Left kidney (tissue), 2 donors: ENCODE measurements around the gene BHMT. TPM values are rescaled to one million over a fixed set of nuclear protein-coding genes. Genes with fewer than 3 reads are reported as not detected.
"Not testable (repeated sequence)": the region's sequence is repeated elsewhere in the genome, so short reads cannot be mapped to it uniquely, and the experiment has no call there.

Experiments
- DNase-seq: peaks from one replicate; pipeline ENCODE4 v3.0.0-alpha.2; 2013
- polyA plus RNA-seq: library from polyadenylated mRNA; unstranded; fragments of 120-200 nt; gene quantifications from one replicate; pipeline ENCODE4 v1.2.1, GENCODE V29; 2013; ENCODE audit not compliant: insufficient read length

The BHMT gene
- polyA plus RNA-seq, 1 donor = 348 TPM

GRCh38 chr5:79109527-79110492 is 1.8 kb upstream of the BHMT start:
- DNase-seq = no peak

DNA sequence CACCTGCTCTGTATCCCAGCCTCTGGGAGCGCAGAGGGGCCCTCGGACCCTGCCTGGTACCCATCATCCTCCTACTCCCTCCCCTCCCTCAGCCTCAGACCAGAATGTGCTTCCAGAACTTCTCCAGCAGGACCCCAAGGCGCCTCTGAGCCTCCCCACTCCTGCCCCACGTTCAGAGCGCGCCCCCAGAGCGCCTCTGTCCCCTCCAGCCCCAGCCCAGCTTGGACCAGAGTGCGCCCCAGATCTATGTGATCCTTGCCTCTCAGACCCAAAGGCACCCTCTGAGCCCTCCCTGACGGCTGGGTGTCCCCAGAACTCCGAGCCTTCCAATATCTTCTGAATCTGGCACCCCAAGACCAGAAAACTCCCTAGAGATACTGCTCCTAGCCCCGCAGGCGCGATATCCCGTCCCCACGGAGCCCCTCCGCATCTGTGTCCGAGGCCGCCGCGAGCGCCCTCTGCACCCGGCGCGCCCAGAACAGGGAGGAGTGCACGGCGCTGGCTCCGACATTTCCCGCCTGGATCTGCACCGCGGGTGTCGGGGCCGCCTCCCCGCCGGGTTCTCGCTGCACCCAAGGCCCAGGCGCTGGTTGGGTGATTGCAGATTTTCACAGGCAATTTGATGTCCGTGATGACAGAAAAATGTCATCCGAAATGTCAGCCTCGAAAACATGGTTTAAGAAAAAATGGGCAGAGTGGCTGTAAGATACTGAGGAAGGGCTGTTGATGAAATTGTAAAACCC is 522 bp downstream of the BHMT start:
- DNase-seq = no peak

- no peak for DNase-seq
Measured at GRCh38 chr5:79112703-79113058, 1.1 kb downstream of the BHMT start.

DNA sequence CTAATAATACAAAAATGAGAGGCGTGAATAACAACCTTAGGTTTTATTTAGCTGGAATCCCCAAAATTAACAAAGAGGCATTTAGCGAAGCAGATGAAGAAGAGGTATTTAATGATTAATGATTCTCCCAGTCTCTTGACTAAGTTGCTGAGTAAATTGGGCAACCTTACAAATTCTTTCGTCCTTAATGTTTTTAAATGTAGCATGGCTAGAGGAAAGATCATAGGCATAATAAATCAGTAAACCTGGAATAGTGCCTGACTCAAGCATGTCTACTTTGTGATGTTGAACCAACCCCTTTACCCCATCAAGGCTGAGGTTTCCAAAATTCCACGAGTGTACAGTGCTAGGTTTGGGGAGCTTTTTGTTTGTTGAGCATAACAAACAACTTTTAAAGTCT is 7.9 kb downstream of the BHMT start:
- DNase-seq = no peak

GRCh38 chr5:79120221-79120620 is 8.6 kb downstream of the BHMT start:
- DNase-seq = no peak

- no peak for DNase-seq
Measured at GRCh38 chr5:79122973-79123372, 11.4 kb downstream of the BHMT start.

DNA sequence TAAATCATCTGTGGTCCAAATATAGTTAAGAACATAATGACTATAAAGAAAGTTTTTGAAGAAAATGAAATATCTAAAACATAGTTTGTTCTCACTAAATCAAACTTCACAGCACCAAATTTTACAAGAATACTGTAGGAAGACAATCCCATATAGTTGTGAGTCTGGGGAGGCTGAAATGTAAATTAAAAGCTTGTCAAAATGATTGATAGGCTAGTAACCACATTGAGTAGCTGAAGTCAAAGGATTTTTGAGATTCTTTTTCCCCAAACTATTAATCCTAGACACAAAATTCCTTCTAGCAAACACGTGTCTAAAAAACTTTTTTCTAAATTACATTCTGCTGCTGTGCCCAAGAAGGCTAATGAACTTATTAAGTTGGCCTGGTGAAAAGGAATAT is 13.0 kb downstream of the BHMT start:
- no peak for DNase-seq

GRCh38 chr5:79130781-79131180 is 19.2 kb downstream of the BHMT start:
- DNase-seq = no peak

DNA sequence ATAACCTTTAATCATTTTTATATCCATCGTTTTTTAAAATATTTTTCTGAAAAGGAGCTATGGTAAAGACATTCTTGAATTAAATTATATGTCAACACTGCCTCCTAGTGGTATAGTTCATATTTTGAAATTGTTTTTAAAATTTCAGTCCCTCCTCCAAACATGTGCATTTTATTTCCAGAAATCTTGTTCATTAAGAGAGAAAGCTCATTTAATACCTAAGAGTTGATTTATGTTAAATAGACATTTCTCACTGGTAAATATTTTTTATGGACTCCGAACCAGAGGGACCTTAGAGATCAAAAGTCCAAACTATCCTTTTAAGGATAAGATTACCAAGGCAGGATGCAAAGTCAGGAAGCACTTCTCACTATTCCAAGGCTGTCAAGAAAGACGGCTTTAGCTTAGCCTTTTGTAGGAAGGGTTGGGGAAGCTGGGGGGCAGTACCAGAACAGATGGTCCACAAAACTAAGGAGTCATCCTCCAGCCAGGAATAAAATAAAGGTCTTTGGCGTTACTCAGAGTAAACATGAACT is 21.6 kb downstream of the BHMT start:
- DNase-seq = peak; percentile 63

- DNase-seq = peak; percentile 91
Measured at GRCh38 chr5:79133657-79134451, 22.2 kb downstream of the BHMT start.

DNA sequence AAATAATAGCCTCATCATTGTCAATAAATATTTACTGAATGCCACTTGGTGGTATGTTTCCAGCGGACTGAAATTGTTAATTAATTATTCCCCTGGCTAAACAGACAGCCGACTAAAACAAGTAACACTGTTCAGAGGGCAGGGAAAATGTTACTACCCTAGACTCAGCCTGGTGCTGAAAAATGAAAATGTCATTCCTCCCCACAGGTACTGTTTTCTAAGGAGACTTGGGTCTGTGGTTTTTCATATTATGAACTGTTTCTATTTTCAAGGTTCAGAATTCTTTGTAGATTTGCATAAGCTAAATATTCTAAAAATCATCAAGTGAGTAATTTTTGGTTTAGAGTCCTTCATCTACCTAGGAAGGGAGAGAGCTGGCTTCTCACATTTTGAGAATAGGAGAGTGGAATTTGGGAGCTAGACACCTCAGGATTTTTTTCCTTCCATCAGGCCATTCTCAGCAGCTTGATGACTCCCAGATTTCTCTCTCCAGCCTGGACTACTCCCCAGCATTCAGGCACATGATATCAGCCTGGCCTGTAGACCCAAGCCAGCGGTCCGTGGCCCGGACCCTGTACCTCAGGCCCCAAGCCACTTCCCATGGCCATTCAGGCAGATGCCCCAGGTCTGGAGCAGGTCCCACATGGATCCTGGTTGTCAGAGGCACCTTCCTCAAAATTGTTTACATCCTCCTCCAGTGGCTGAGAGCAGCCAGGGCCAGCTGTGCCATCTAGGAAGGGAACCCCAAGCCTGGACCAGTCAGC is 24.4 kb downstream of the BHMT start:
- no peak for DNase-seq

GRCh38 chr5:79136618-79137017 is 25.0 kb downstream of the BHMT start:
- DNase-seq = no peak

GRCh38 chr5:79140553-79140952 is 28.9 kb downstream of the BHMT start:
- DNase-seq = no peak

DNA sequence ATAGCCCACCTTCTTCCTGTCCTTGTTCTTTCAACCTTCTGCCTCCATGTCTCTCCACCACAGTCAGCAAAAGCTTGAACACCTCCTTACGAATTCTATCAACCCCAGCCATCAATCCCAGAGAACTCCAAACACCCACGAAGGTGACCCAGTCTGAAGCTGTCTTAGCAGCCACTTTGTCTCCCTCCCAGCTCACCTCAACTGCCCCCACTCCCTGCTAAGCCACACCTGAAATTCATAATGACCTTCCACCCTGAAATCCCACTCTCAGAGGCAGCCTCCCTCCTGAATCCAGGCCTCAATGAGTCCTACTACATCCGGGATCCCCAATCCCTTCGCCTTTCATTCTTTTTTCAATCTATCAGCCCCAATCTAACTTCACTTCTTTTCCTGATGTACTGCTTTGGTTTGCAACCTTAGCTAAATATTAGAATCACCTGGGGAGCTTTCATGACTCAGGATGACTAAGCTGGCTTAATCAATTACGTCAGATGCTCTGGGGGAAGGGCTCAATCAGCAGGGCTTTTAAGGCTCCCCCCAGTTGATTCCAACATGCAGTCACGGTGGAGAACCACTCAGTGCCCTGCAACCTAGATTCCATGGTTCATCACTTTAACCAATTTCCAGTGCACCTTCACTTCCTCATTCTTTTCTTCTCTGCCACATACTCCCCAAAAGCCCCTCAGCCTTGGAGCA is 32.2 kb downstream of the BHMT start:
- no peak for DNase-seq

DNA sequence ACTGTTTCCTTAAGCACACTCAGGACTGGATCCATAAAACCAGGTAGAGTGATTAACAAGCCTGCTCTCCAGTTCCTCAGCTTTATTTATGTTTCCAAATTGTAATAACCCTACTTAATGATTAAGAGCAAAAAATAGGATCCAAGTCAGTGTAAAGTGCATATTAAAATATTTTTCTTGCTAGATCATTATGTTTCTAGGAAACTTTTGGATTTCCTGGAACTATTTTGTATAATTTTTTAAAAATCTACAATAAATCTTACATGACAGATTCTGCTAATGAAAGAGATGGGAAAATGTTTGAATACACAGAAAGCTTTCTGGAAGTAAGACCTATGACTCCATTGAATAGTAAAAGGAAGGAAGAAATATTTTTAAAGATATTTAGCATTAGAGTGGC is 35.5 kb downstream of the BHMT start:
- no peak for DNase-seq

GRCh38 chr5:79149433-79149832 is 37.8 kb downstream of the BHMT start:
- DNase-seq = no peak

- DNase-seq = no peak
Measured at GRCh38 chr5:79151942-79152671, 40.5 kb downstream of the BHMT start.

- no peak for DNase-seq
Measured at GRCh38 chr5:79157305-79157704, 45.7 kb downstream of the BHMT start.

DNA sequence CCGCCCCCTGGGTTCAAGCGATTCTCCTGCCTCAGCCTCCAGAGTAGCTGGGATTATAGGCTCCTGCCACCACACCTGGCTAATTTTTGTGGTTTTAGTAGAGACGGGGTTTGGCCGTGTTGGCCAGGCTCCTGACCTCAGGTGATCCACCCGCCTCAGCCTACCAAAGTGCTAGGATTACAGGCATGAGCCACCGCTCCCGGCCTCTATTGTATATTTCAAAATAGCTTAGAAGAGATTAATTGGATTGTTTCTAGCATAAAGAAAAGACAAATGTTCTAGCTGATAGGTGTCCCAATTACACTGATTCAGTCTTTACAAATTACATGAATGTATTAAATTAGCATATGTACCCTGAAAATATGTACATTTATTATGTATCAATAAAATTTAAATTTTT is 50.0 kb downstream of the BHMT start:
- DNase-seq = not testable (repeated sequence)

DNA sequence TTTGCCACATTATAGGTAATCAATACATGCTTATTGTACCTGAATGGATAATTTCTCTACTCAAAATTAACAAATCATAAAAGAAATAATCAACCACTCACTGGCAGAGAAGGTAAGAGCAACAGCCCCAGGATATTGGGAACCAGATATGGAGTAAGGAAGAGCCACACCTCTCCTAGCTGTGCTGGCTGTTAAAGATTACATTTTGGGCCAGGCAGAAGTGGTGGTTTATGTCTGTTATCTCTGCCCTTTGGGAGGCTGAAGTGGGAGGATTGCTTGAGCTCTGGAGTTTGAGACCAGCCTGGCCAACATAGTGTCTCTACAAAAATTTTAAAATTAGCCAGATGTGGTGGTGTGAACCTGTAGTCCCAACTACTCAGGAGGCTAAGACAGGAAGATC is 56.4 kb downstream of the BHMT start:
- DNase-seq = no peak
